Measurements from ENCODE around the gene NRDE2.

Gene NRDE2

DNA sequence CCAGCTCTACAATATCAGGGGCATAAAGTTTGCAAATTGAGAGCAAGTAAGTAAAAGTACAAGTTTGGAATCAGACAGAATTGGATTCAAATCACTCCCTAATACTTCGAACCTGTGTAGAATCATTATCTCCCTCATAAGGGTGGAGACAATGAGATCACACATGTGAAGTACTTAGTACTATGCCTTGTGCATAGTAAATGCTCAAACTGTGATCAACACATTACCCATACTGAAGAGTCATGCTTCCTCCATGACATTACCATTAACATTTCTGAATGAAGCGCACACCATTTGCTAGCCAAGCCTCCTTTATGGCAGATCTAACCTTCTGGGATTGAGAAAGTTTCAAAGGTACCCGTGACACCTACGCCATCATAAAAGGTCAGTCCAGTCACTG, 26.6 kb upstream of the NRDE2 start:
- DNase-seq (ENCODE audit: low read depth, low spot score) = no peak
- ChIA-PET CTCF (interaction anchor here (0.9 to 1.1 kb wide), 2 partner anchors 13 to 41 kb away, joined by 3 read pairs; no protein-coding TSS in a partner anchor), POLR2A (no interaction called here)
- H3K4me3 ChIP-seq (ENCODE audit: low read depth, low read length) = no peak overlapping the region
- TF ChIP-seq, protein P1, sequence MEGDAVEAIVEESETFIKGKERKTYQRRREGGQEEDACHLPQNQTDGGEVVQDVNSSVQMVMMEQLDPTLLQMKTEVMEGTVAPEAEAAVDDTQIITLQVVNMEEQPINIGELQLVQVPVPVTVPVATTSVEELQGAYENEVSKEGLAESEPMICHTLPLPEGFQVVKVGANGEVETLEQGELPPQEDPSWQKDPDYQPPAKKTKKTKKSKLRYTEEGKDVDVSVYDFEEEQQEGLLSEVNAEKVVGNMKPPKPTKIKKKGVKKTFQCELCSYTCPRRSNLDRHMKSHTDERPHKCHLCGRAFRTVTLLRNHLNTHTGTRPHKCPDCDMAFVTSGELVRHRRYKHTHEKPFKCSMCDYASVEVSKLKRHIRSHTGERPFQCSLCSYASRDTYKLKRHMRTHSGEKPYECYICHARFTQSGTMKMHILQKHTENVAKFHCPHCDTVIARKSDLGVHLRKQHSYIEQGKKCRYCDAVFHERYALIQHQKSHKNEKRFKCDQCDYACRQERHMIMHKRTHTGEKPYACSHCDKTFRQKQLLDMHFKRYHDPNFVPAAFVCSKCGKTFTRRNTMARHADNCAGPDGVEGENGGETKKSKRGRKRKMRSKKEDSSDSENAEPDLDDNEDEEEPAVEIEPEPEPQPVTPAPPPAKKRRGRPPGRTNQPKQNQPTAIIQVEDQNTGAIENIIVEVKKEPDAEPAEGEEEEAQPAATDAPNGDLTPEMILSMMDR (IDR thresholded peaks at IDR 0.05; ENCODE audit: insufficient read depth, low read length, missing control alignments) = no peak

GRCh38 chr14:90356925-90357324, 25.2 kb upstream of the NRDE2 start:
- ChIA-PET CTCF (no interaction called here), POLR2A (no interaction called here)
- H3K4me3 ChIP-seq (ENCODE audit: low read depth, low read length) = no peak overlapping the region
- no peak for DNase-seq (ENCODE audit: low read depth, low spot score)
- TF ChIP-seq, protein P1 (IDR thresholded peaks at IDR 0.05; ENCODE audit: insufficient read depth, low read length, missing control alignments) = no peak

GRCh38 chr14:90355540-90356518, 24.1 kb upstream of the NRDE2 start:
- TF ChIP-seq, protein P1 (IDR thresholded peaks at IDR 0.05; ENCODE audit: insufficient read depth, low read length, missing control alignments) = no peak
- ChIA-PET CTCF (no interaction called here), POLR2A (no interaction called here)
- no peak for DNase-seq (ENCODE audit: low read depth, low spot score)
- H3K4me3 ChIP-seq (ENCODE audit: low read depth, low read length) = no peak overlapping the region

DNA sequence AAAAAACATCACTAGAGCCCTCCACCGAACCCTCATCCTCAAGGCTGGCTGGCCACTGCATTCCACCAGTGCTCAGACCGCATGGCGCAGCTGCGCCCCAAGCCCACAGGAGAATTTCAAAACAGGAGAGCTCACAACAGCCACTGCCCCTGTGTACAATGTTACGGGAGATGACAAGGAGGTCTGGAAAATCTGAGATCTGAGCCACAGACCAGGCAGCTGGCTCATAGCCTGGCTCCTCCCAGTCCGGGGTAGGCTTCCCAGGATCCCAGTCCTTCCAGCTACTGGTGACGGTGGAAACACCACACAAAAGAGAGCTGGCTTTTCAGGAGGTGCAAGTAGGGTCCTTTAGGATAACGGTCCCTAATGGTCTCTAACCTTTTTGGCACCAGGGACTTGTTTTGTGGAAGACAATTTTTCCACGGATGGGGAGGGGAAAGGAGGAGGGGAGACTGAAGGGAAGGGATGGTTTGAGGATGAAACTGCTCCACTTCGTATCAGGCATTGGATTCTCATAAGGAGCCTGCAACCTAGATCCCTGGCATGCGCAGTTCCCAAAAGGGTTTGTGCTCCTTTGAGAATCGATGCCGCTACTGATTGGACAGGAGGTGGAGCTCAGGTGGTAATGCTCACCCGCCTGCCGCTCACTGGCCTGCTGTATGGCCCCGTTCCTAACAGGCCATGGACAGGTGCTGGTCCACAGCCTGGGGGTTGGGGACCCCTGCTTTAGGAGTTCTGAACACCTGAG, 23.0 kb upstream of the NRDE2 start:
- H3K4me3 ChIP-seq (ENCODE audit: low read depth, low read length) = no peak overlapping the region
- POLR2A ChIA-PET = no interaction called here
- TF ChIP-seq, protein P1 (IDR thresholded peaks at IDR 0.05; ENCODE audit: insufficient read depth, low read length, missing control alignments) = no peak
- no peak for DNase-seq (ENCODE audit: low read depth, low spot score)
- CTCF ChIA-PET = interaction anchor here (1.6 kb wide), 1 partner anchor 10 kb away, joined by 4 read pairs; no protein-coding TSS in a partner anchor

DNA sequence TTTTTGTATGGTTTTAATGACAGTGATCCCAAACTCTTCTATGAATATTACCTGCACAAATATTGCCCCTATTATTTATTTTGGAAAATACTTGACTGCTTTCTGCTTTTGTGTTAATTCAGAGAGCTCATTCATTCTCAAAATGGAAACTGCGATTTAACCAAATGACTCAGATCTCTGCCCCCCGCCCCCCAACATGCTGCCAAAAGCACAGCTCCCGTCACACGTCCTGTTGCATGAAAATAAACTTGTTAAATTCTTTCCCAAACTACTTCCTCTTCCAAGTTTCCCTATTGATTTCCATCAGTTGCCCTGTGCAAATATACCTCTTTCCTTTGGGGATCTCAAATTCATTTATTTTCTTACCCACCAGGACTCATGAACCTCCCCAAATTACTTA, 18.0 kb upstream of the NRDE2 start:
- TF ChIP-seq, protein P1 (IDR thresholded peaks at IDR 0.05; ENCODE audit: insufficient read depth, low read length, missing control alignments) = no peak
- ChIA-PET CTCF (interaction anchor here (0.8 to 0.9 kb wide), 2 partner anchors 25 to 48 kb away, joined by 3 read pairs; no protein-coding TSS in a partner anchor), POLR2A (interaction anchor here (0.7 kb wide), 1 partner anchor 24 kb away, joined by 3 read pairs; no protein-coding TSS in a partner anchor)
- DNase-seq (ENCODE audit: low read depth, low spot score) = no peak
- H3K4me3 ChIP-seq (ENCODE audit: low read depth, low read length) = no peak overlapping the region

DNA sequence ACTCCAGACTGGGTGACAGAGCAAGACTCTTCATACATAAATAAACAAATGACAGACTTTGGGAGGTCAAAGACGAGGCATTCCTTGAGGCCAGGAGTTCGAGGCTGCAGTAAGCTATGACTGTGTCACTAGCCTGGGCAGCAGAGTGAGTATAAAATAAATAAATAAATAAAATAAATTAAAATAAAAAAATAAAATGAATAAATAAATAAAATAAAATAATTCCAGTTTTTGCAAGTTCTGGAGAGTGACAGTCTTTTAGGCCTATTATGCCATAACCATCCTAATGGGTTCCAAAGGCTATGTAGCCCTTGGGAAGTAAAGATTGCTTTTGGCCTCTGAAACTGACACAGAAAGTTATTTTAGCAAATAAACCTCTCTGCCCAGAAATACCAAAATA, 16.5 kb upstream of the NRDE2 start:
- ChIA-PET CTCF (no interaction called here), POLR2A (no interaction called here)
- TF ChIP-seq, protein P1 (IDR thresholded peaks at IDR 0.05; ENCODE audit: insufficient read depth, low read length, missing control alignments) = no peak
- no peak overlapping the region for H3K4me3 ChIP-seq (ENCODE audit: low read depth, low read length)
- DNase-seq (ENCODE audit: low read depth, low spot score) = no peak
